Stomach (tissue), 9 donors: Measurements from ENCODE around the gene FXYD3. TPM values are rescaled to one million over a fixed set of nuclear protein-coding genes. Genes with fewer than 3 reads are reported as not detected.

Experiments used
- DNase-seq, 2 donors: peaks; one replicate each; pipeline versions ENCODE4 v3.0.0 to v3.0.0-alpha.2; 2013 to 2019
- H3K27ac ChIP-seq, 5 donors: fragments of 200-600 bp in 4 of 5; sonication (generic) in 4 of 5; one replicate each; pipeline ENCODE4 v1.5.1; 2013 to 2019; ENCODE audit warnings: mild to moderate bottlenecking in 1 of 5, moderate library complexity in 1 of 5
- H3K27me3 ChIP-seq, 3 donors: fragments of 200-600 bp; sonication (generic); one replicate each; pipeline ENCODE4 v1.5.1; 2017 to 2019; ENCODE audit warnings: mixed run types in 1 of 3
- H3K36me3 ChIP-seq, 4 donors: fragments of 200-600 bp; sonication (generic); 1 replicate in 3 of 4; 2 replicates in 1 of 4; pipeline ENCODE4 v1.5.1; 2016 to 2019
- H3K4me1 ChIP-seq, 4 donors: fragments of 200-600 bp; sonication (generic); one replicate each; pipeline ENCODE4 v1.5.1; 2016 to 2019
- H3K4me3 ChIP-seq, 4 donors: fragments of 200-600 bp; sonication (generic) in 3 of 4; one replicate each; pipeline ENCODE4 v1.5.1; 2016 to 2019; ENCODE audit warnings: mild to moderate bottlenecking in 1 of 4
- H3K9me3 ChIP-seq, 4 donors: fragments of 200-600 bp; sonication (generic); one replicate each; pipeline ENCODE4 v1.5.1; 2016 to 2019
- CTCF ChIP-seq, 7 experiments: fragments of 450-650 bp in 4 of 7; fragments of 200-600 bp in 3 of 7; sonication (generic) in 3 of 7; IDR thresholded peaks; one replicate each; pipeline ENCODE4 v1.5.1; 2016 to 2019; ENCODE audit warnings: antibody characterized with exemption in 7 of 7, control low read depth in 2 of 7, mild to moderate bottlenecking in 1 of 7
- EP300 ChIP-seq: sonication (generic); formaldehyde crosslinking; IDR thresholded peaks from one replicate; pipeline ENCODE4 v1.6.1; 2017; ENCODE audit warnings: antibody characterized with exemption
- POLR2A ChIP-seq, 4 donors: fragments of 450-650 bp; IDR thresholded peaks; one replicate each; pipeline ENCODE4 v1.6.1; 2016; ENCODE audit warnings: antibody characterized with exemption in 4 of 4, control low read depth in 2 of 4, mild to moderate bottlenecking in 1 of 4, moderate library complexity in 1 of 4
- POLR2AphosphoS5 ChIP-seq, 3 donors: sonication (generic); formaldehyde crosslinking; IDR thresholded peaks; one replicate each; pipeline ENCODE4 v1.6.1; 2016; ENCODE audit warnings: antibody characterized with exemption in 3 of 3
- WGBS, 5 donors: extraction: QIAGEN DNeasy Blood & Tissue Kit in 3 of 5; methylation state at CpG; one replicate each; pipeline versions ENCODE4 v1.1.5 to v1.1.7; 2013 to 2018; 5-methylcytosine and 5-hydroxymethylcytosine counted together
- intact Hi-C: fragments of 100-400 bp; cut with DNase I; formaldehyde crosslinking; loops from one replicate; pipeline ENCODE4 v1.15.1; 2023; ENCODE audit warnings: low total_unique reads
- polyA plus RNA-seq, 3 donors: library from polyadenylated mRNA; stranded (reverse); fragments of 200-250 nt; gene quantifications; one replicate each; pipeline ENCODE4 v1.2.3, GENCODE V29; 2013
- total RNA-seq, 5 donors: library from RNA; depleted of rRNA; stranded (reverse); fragments of >200 nt; gene quantifications; one replicate each; pipeline versions ENCODE4 v1.1.0 to v1.2.3, GENCODE V29; 2014 to 2016
- donor health status: healthy with polysubstance abuse.
- donor health status: Bipolar disorder and iron deficiency.
- donor health status: healthy.

FXYD3 gene
- total and polyA plus RNA-seq, 8 donors = 84.8 to 800 (median 441) TPM

- DNase-seq = no peak
- H3K4me3 ChIP-seq = no peak overlapping the region
- WGBS, 5 donors = 86 to 93% (median 92%) methylated on average over 9 of the region's 9 CpGs
- peaks cover 23 to 86% (median 84%) of the 10 kb centered on the region in 4 donors for H3K36me3 ChIP-seq
- peaks cover 0 to 11% (median 0%) of the 10 kb centered on the region in 3 donors for H3K27me3 ChIP-seq
- peaks cover 0 to 6% (median 3%) of the 10 kb centered on the region in 4 donors for H3K4me1 ChIP-seq
- no peak overlapping the region for H3K27ac ChIP-seq
- intact Hi-C loops = no loop called here
- H3K9me3 ChIP-seq = peaks cover 14 to 38% (median 25%) of the 10 kb centered on the region in 4 donors
- no peak for TF ChIP-seq POLR2A (IDR thresholded peaks at IDR 0.05)
- TF ChIP-seq EP300 = no peak
- TF ChIP-seq CTCF (IDR thresholded peaks at IDR 0.05) = no peak
- no peak for TF ChIP-seq POLR2AphosphoS5 (IDR thresholded peaks at IDR 0.05)
These were observed 45.2 kb downstream of the FXYD3 start for GRCh38 chr19:35160629-35161433.

GRCh38 chr19:35161434-35161743 is 45.8 kb downstream of the FXYD3 start:
- Histone ChIP-seq H3K4me3 (no peak overlapping the region), H3K9me3 (peaks cover 14 to 44% (median 30%) of the 10 kb centered on the region in 4 donors), H3K27ac (no peak overlapping the region), H3K36me3 (peaks cover 27 to 92% (median 90%) of the 10 kb centered on the region in 4 donors), H3K4me1 (no peaks in the 10 kb centered on the region), H3K27me3 (peaks cover 0 to 5% (median 0%) of the 10 kb centered on the region in 3 donors)
- DNase-seq = no peak
- 93 to 98% (median 93%) methylated on average over 2 of the region's 2 CpGs for WGBS, 5 donors
- intact Hi-C loops = no loop called here
- TF ChIP-seq POLR2A (IDR thresholded peaks at IDR 0.05) = no peak

GRCh38 chr19:35162471-35163326 is 47.1 kb downstream of the FXYD3 start:
- TF ChIP-seq POLR2AphosphoS5 (IDR thresholded peaks at IDR 0.05) (no peak), CTCF (IDR thresholded peaks at IDR 0.05) (no peak), EP300 (no peak), POLR2A (IDR thresholded peaks at IDR 0.05) (no peak)
- Histone ChIP-seq H3K27me3 (no peaks in the 10 kb centered on the region), H3K4me3 (no peak overlapping the region), H3K4me1 (peaks cover 0 to 7% (median 0%) of the 10 kb centered on the region in 4 donors), H3K9me3 (peaks cover 14 to 51% (median 37%) of the 10 kb centered on the region in 4 donors), H3K36me3 (peaks cover 34 to 96% (median 93%) of the 10 kb centered on the region in 4 donors), H3K27ac (no peak overlapping the region)
- DNase-seq = no peak
- WGBS, 5 donors = 86 to 95% (median 92%) methylated on average over 6 of the region's 6 CpGs
- intact Hi-C loops = no loop called here

GRCh38 chr19:35164418-35164817 is 48.8 kb downstream of the FXYD3 start:
- WGBS, 5 donors = 41 to 97% (median 80%) methylated on average over 2 of the region's 2 CpGs
- no peak overlapping the region for H3K27ac ChIP-seq
- intact Hi-C loops = no loop called here
- peaks cover 28 to 85% (median 83%) of the 10 kb centered on the region in 4 donors for H3K36me3 ChIP-seq
- no peaks in the 10 kb centered on the region for H3K27me3 ChIP-seq
- peaks cover 14 to 51% (median 37%) of the 10 kb centered on the region in 4 donors for H3K9me3 ChIP-seq
- no peak for TF ChIP-seq CTCF (IDR thresholded peaks at IDR 0.05)
- peaks cover 0 to 7% (median 0%) of the 10 kb centered on the region in 4 donors for H3K4me1 ChIP-seq
- no peak overlapping the region for H3K4me3 ChIP-seq
- DNase-seq = no peak
